KMS-11 (cell line): ENCODE results near the gene SLC41A1.

Experiments
- H2AFZ ChIP-seq: fragments of 200-600 bp; sonication (generic); 2 replicates; pipeline ENCODE4 v1.6.1; 2016; ENCODE audit warnings: antibody characterized with exemption, mixed run types, low read depth
- H3K27ac ChIP-seq: fragments of 200-600 bp; sonication (generic); 2 replicates; pipeline ENCODE4 v1.6.1; 2016; ENCODE audit warnings: mild to moderate bottlenecking, mixed run types
- H3K27me3 ChIP-seq: fragments of 200-600 bp; sonication (generic); 2 replicates; pipeline ENCODE4 v1.6.1; 2017; ENCODE audit warnings: mild to moderate bottlenecking, low read depth, mixed run types, moderate library complexity; ENCODE audit not compliant: insufficient read depth
- H3K36me3 ChIP-seq: fragments of 200-600 bp; sonication (generic); 2 replicates; pipeline ENCODE4 v1.6.1; 2017; ENCODE audit warnings: mild to moderate bottlenecking, mixed run types; ENCODE audit not compliant: insufficient read depth
- H3K4me1 ChIP-seq: fragments of 200-600 bp; sonication (generic); 2 replicates; pipeline ENCODE4 v1.6.1; 2016; ENCODE audit warnings: mild to moderate bottlenecking, low read depth, mixed run types; ENCODE audit not compliant: poor library complexity, severe bottlenecking
- H3K4me2 ChIP-seq: fragments of 200-600 bp; sonication (generic); 2 replicates; pipeline ENCODE4 v1.7.0; 2016; ENCODE audit warnings: mild to moderate bottlenecking, mixed run types
- H3K4me3 ChIP-seq: fragments of 200-600 bp; sonication (generic); IDR thresholded peaks from 2 replicates; pipeline ENCODE4 v1.6.1; 2017; ENCODE audit warnings: low read depth, low read length, mixed read lengths; ENCODE audit not compliant: insufficient read depth
- H3K79me2 ChIP-seq: fragments of 200-600 bp; sonication (generic); 2 replicates; pipeline ENCODE4 v1.6.1; 2016; ENCODE audit warnings: low read depth, mixed run types; ENCODE audit not compliant: insufficient read depth
- H3K9ac ChIP-seq: fragments of 200-600 bp; sonication (generic); 2 replicates; pipeline ENCODE4 v1.6.1; 2016; ENCODE audit warnings: mild to moderate bottlenecking, mixed run types
- H4K20me1 ChIP-seq: fragments of 200-600 bp; sonication (generic); 2 replicates; pipeline ENCODE4 v1.6.1; 2016; ENCODE audit warnings: mild to moderate bottlenecking, mixed run types; ENCODE audit not compliant: insufficient read depth
- TF ChIP-seq, protein P1 (sequence below): fragments of 200-600 bp; sonication (generic); conservative IDR thresholded peaks from 2 replicates; pipeline ENCODE4 v1.6.1; 2017; ENCODE audit warnings: low read depth, mild to moderate bottlenecking, antibody characterized with exemption, low read length, moderate library complexity, mixed read lengths

SLC41A1 gene

DNA sequence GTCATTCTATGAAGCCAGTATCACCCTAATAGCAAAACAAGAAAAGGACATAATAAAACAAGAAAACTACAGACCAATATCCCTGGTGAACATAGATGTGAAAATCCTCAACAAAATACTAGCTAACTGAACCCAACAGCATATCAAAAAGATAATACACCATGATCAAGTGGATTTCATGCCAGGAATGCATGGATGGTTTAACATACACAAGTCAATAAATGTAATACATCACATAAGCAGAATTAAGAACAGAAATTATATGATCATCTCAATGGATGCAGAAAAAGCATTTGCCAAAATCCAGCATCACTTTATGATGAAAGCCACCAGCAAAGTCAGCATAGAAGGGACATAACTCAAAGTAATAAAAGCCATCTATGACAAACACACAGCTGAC lies 43.4 kb upstream of the SLC41A1 start:
- no peak overlapping the region for H3K27ac ChIP-seq
- H3K4me1 ChIP-seq, result no peaks in the 10 kb centered on the region
- no peak overlapping the region for H3K4me3 ChIP-seq
- no peaks in the 10 kb centered on the region for H3K36me3 ChIP-seq
- no peak overlapping the region for H2AFZ ChIP-seq
- TF ChIP-seq, protein P1, sequence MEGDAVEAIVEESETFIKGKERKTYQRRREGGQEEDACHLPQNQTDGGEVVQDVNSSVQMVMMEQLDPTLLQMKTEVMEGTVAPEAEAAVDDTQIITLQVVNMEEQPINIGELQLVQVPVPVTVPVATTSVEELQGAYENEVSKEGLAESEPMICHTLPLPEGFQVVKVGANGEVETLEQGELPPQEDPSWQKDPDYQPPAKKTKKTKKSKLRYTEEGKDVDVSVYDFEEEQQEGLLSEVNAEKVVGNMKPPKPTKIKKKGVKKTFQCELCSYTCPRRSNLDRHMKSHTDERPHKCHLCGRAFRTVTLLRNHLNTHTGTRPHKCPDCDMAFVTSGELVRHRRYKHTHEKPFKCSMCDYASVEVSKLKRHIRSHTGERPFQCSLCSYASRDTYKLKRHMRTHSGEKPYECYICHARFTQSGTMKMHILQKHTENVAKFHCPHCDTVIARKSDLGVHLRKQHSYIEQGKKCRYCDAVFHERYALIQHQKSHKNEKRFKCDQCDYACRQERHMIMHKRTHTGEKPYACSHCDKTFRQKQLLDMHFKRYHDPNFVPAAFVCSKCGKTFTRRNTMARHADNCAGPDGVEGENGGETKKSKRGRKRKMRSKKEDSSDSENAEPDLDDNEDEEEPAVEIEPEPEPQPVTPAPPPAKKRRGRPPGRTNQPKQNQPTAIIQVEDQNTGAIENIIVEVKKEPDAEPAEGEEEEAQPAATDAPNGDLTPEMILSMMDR, result no peak
- no peaks in the 10 kb centered on the region for H3K27me3 ChIP-seq
- H3K9ac ChIP-seq, result no peak overlapping the region
- no peaks in the 10 kb centered on the region for H3K79me2 ChIP-seq
- no peak overlapping the region for H3K4me2 ChIP-seq
- no peaks in the 10 kb centered on the region for H4K20me1 ChIP-seq

DNA sequence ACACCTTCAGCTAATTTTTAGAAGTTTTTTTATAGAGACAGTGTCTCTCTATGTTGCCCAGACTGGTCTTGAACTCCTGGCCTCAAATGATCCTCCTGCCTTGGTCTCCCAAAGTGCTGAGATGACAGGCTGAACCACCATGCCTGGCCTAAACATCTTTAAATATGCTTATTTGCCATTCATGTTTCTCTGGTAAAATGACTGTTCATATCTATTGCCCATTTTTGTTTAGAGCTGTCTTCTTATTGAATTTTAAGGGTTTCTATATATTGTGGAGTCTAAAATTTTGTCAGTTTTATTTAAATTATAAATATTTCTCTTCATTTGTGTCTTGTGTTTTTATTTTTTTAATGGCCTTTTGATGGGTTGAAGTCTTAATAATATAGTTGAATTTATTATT lies 40.0 kb upstream of the SLC41A1 start:
- Histone ChIP-seq H3K79me2 (no peaks in the 10 kb centered on the region), H3K4me1 (no peaks in the 10 kb centered on the region), H3K36me3 (no peaks in the 10 kb centered on the region), H2AFZ (no peak overlapping the region), H3K27ac (no peak overlapping the region), H3K9ac (no peak overlapping the region), H3K4me2 (no peak overlapping the region), H4K20me1 (no peaks in the 10 kb centered on the region), H3K4me3 (no peak overlapping the region), H3K27me3 (no peaks in the 10 kb centered on the region)
- TF ChIP-seq, protein P1, result no peak

DNA sequence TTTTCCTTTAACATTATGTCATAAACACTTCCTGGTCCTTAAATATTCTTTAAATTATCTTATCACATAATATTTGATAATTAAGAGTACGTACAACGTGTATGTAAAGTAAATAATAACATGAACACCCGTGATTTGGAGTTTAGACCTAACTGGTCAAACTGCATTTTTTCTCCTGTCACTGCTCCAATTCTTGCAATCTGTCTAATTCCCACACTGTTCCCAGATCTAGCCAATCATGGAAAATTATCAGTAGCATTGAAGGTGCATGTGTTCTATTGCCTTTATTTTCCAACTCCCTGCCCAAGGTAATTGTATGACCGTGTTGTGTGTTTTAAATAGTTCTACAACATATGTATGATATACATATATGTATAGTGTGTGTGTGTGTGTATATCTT lies 39.0 kb upstream of the SLC41A1 start:
- Histone ChIP-seq H3K27me3 (no peaks in the 10 kb centered on the region), H3K4me1 (no peaks in the 10 kb centered on the region), H3K4me3 (no peak overlapping the region), H3K36me3 (no peaks in the 10 kb centered on the region), H2AFZ (no peak overlapping the region), H3K4me2 (no peak overlapping the region), H3K79me2 (no peaks in the 10 kb centered on the region), H3K9ac (no peak overlapping the region), H4K20me1 (no peaks in the 10 kb centered on the region), H3K27ac (no peak overlapping the region)
- TF ChIP-seq, protein P1, result no peak

DNA sequence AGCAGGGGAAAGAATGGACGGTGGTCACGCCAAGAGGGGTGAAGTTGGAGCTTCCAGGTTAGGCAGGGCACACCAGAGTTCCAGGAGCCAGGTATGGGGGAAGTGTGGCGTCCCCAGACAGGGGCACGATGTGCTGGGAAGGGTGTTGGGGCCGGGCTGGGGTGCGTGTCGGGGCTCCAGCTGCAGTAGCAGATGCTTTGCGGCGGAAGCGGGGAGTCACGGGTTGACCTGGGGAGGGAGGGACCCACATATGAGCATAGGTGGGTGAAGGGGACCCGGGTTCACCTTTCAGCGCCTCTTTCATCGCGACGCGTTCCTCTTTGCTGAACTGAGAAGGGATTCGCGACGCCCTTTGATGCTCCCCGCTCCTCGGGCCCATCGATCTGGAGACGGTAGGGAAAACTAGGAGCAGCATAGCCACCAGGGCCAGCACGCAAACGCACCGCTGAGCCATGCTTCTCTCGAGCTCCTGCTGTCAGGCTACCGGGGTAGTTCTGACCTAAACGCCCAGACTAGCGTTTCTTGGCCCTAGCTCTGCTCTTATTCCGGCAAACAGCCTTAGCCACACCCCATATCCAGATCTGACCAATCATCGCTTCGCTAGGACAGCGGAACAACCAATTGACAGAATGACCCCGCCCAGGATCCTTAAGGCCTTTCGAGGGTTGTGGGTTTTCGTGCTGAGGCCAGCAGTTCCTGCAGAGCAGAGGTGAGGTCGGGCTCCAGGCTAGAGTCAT lies 36.8 kb upstream of the SLC41A1 start, which contains the start of gene PM20D1:
Gene PM20D1, minus strand, starts transcription at position 514 of the 737 bp plus-strand sequence. Its CDS starts 60 bp downstream, at position 454.
- Histone ChIP-seq H2AFZ (peak within 1 kb of the TSS; percentile 15; the same call in 1 of the 2 replicates), H3K9ac (peak within 1 kb of the TSS; percentile 16; the same call in 1 of the 2 replicates), H3K79me2 (no peaks in the 10 kb centered on the region), H3K27ac (no peak within 1 kb of the TSS), H3K27me3 (no peaks in the 10 kb centered on the region), H3K4me2 (peak within 1 kb of the TSS; percentile 2; the same call in 1 of the 2 replicates), H3K36me3 (no peaks in the 10 kb centered on the region), H3K4me1 (no peaks in the 10 kb centered on the region), H3K4me3 (no peak within 1 kb of the TSS), H4K20me1 (no peaks in the 10 kb centered on the region)
- TF ChIP-seq, protein P1, result no peak
